ENCODE measurements around the gene DENND2A. TPM values are rescaled to one million over a fixed set of nuclear protein-coding genes. Genes with fewer than 3 reads are reported as not detected.

The DENND2A gene
- total and polyA plus RNA-seq, 10 of the 15 experiments (the other 5 are each of a cell fraction or from before 2014, with no cell fraction given) = 0.01 TPM; not detected in 9

GRCh38 chr7:140586516-140586915 lies 54.1 kb downstream of the DENND2A start:
- no peaks in the 10 kb centered on the region for H3K4me1 ChIP-seq (ENCODE audit: control insufficient read depth, insufficient read depth, low read length)
- H4K20me1 ChIP-seq (ENCODE audit: control insufficient read depth, insufficient read depth) = no peaks in the 10 kb centered on the region
- no peak for ATAC-seq
- H2AFZ ChIP-seq (ENCODE audit: control insufficient read depth, low read depth, low read length) = no peak overlapping the region
- intact Hi-C loops (cut with micrococcal nuclease; ENCODE audit: unreplicated experiment) (no loop called here), in situ Hi-C loops (cut with MboI) (no loop called here)
- FAIRE-seq = no peak
- H3K36me3 ChIP-seq (ENCODE audit: control insufficient read depth in 2 of 2, insufficient read depth in 2 of 2, low read length in 1 of 2) = no peaks in the 10 kb centered on the region
- H3K9me3 ChIP-seq (replicated peaks; ENCODE audit: control insufficient read depth, insufficient read depth, low read length) = no peaks in the 10 kb centered on the region
- no peak overlapping the region for H3K27ac ChIP-seq (ENCODE audit: control insufficient read depth, insufficient read depth)
- DNase-seq (ENCODE audit: low read depth, low spot score) = no peak
- no peak for TF ChIP-seq BCL3 (IDR thresholded peaks at IDR 0.05; ENCODE audit: borderline replicate concordance, insufficient read depth, low read depth, low read length, poor library complexity, severe bottlenecking)
- no peak for TF ChIP-seq SKIL (IDR thresholded peaks at IDR 0.05; ENCODE audit: low read depth, poor library complexity, severe bottlenecking)
- TF ChIP-seq CEBPZ (IDR thresholded peaks at IDR 0.05; ENCODE audit: low read depth, low read length) = no peak
- no peak for TF ChIP-seq MXI1 (IDR thresholded peaks at IDR 0.05; ENCODE audit: low read depth, low read length)
- no peak for TF ChIP-seq CHD1 (IDR thresholded peaks at IDR 0.05; ENCODE audit: low read depth, low read length)
- no peak for TF ChIP-seq PBX3 (IDR thresholded peaks at IDR 0.05; ENCODE audit: insufficient replicate concordance, low read depth, low read length)
- no peak for TF ChIP-seq POLR2AphosphoS2 (IDR thresholded peaks at IDR 0.05; ENCODE audit: low read depth, low read length)
- TF ChIP-seq CHD4 (IDR thresholded peaks at IDR 0.05) = no peak
- no peak for TF ChIP-seq ELK1 (IDR thresholded peaks at IDR 0.05; ENCODE audit: low read depth, low read length)
- no peak for TF ChIP-seq ATF3 (IDR thresholded peaks at IDR 0.05; ENCODE audit: borderline replicate concordance, extremely low read depth, low read depth, low read length)
- no peak for TF ChIP-seq SREBF2 (IDR thresholded peaks at IDR 0.05; ENCODE audit: low read length)
- no peak for TF ChIP-seq NR2C2 (IDR thresholded peaks at IDR 0.05; ENCODE audit: borderline replicate concordance, control insufficient read depth, insufficient read length, low read depth)
- RAD21 ChIA-PET (ENCODE audit: unreplicated experiment) = no interaction called here
- no peak overlapping the region for H3K4me3 ChIP-seq
- 37% methylated on average over 3 of the region's 3 CpGs for WGBS (ENCODE audit: insufficient coverage, insufficient replicate concordance, low lambda C conversion rate, missing lambda C conversion rate)
- POLR2A ChIA-PET = no interaction called here
- no peak overlapping the region for H3K4me2 ChIP-seq (ENCODE audit: control insufficient read depth, insufficient read depth)
- no peaks in the 10 kb centered on the region; a peak in 1 of 4 replicates for H3K27me3 ChIP-seq (replicated peaks in 1 of 2; ENCODE audit: control insufficient read depth in 2 of 2, insufficient read depth in 2 of 2, low read length in 1 of 2)
- SMC1A ChIA-PET (ENCODE audit: uncharacterized antibody, unreplicated experiment) = no interaction called here
- no peak overlapping the region for H3K9ac ChIP-seq (ENCODE audit: control insufficient read depth, insufficient read depth, low read length)
- no peaks in the 10 kb centered on the region for H3K79me2 ChIP-seq (ENCODE audit: control insufficient read depth, insufficient read depth, low read length)
- CTCF ChIA-PET = no interaction called here
- no TSS peak for BruUV-seq (replicated peaks)

Data from GM12878 (cell line).